ENCODE results near the gene COX19. TPM values are rescaled to one million over a fixed set of nuclear protein-coding genes. Genes with fewer than 3 reads are reported as not detected.

Gene COX19
- total and polyA plus RNA-seq, 2 of the 13 experiments (the other 11 are each of a cell fraction or from before 2014, with no cell fraction given), result 11.5 to 21.7 TPM

DNA sequence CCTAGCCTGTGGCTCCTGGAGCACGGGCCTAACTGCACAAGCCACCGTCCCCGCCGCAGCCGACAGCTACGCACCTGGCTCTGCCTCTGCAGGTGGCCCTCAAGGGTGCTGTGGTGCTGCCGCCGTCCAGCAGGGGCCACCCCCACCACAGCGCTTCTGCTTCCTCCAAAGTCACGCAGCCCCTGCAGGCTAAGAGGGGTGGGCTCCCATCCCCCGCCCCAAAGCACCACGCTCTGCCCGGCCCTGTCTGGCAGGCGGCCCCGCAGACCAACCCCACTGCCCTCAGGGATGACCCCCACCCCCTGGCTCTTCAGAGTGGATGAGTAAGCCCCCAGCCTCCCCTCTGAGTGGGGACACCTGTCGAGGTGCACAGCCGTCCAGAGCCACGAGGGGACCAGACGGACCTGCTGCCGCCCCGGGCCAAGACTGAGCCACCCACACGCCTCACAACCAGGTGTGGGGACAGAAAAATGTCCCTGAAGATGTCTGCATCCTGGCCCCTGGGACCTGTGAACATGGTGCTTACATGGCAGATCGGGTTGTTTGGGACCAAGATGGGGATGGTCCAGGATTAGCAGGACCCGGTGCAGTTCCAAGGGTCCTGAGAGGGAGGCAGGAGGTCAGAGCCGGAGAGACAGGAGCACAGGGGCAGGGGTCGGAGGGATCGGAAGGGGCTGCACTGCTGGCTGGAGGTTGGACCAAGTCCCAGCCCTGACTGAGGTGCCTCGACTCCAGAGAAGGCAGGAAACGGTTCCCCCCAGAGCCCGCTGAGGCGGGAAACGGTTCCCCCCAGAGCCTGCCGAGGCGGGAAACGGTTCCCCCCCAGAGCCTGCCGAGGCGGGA is 11.9 kb downstream of the COX19 start (continued):
- TF ChIP-seq, protein P1, sequence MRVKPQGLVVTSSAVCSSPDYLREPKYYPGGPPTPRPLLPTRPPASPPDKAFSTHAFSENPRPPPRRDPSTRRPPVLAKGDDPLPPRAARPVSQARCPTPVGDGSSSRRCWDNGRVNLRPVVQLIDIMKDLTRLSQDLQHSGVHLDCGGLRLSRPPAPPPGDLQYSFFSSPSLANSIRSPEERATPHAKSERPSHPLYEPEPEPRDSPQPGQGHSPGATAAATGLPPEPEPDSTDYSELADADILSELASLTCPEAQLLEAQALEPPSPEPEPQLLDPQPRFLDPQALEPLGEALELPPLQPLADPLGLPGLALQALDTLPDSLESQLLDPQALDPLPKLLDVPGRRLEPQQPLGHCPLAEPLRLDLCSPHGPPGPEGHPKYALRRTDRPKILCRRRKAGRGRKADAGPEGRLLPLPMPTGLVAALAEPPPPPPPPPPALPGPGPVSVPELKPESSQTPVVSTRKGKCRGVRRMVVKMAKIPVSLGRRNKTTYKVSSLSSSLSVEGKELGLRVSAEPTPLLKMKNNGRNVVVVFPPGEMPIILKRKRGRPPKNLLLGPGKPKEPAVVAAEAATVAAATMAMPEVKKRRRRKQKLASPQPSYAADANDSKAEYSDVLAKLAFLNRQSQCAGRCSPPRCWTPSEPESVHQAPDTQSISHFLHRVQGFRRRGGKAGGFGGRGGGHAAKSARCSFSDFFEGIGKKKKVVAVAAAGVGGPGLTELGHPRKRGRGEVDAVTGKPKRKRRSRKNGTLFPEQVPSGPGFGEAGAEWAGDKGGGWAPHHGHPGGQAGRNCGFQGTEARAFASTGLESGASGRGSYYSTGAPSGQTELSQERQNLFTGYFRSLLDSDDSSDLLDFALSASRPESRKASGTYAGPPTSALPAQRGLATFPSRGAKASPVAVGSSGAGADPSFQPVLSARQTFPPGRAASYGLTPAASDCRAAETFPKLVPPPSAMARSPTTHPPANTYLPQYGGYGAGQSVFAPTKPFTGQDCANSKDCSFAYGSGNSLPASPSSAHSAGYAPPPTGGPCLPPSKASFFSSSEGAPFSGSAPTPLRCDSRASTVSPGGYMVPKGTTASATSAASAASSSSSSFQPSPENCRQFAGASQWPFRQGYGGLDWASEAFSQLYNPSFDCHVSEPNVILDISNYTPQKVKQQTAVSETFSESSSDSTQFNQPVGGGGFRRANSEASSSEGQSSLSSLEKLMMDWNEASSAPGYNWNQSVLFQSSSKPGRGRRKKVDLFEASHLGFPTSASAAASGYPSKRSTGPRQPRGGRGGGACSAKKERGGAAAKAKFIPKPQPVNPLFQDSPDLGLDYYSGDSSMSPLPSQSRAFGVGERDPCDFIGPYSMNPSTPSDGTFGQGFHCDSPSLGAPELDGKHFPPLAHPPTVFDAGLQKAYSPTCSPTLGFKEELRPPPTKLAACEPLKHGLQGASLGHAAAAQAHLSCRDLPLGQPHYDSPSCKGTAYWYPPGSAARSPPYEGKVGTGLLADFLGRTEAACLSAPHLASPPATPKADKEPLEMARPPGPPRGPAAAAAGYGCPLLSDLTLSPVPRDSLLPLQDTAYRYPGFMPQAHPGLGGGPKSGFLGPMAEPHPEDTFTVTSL (CRISPR knock-in tag; IDR thresholded peaks at IDR 0.05; ENCODE audit: borderline replicate concordance), result no peak
- TF ChIP-seq, protein P2, sequence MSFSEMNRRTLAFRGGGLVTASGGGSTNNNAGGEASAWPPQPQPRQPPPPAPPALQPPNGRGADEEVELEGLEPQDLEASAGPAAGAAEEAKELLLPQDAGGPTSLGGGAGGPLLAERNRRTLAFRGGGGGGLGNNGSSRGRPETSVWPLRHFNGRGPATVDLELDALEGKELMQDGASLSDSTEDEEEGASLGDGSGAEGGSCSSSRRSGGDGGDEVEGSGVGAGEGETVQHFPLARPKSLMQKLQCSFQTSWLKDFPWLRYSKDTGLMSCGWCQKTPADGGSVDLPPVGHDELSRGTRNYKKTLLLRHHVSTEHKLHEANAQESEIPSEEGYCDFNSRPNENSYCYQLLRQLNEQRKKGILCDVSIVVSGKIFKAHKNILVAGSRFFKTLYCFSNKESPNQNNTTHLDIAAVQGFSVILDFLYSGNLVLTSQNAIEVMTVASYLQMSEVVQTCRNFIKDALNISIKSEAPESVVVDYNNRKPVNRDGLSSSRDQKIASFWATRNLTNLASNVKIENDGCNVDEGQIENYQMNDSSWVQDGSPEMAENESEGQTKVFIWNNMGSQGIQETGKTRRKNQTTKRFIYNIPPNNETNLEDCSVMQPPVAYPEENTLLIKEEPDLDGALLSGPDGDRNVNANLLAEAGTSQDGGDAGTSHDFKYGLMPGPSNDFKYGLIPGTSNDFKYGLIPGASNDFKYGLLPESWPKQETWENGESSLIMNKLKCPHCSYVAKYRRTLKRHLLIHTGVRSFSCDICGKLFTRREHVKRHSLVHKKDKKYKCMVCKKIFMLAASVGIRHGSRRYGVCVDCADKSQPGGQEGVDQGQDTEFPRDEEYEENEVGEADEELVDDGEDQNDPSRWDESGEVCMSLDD (CRISPR knock-in tag; IDR thresholded peaks at IDR 0.05; ENCODE audit: borderline replicate concordance), result no peak
- no peak for TF ChIP-seq PAX8 (CRISPR knock-in tag; IDR thresholded peaks at IDR 0.05; ENCODE audit: borderline replicate concordance)
- TF ChIP-seq, protein P3, sequence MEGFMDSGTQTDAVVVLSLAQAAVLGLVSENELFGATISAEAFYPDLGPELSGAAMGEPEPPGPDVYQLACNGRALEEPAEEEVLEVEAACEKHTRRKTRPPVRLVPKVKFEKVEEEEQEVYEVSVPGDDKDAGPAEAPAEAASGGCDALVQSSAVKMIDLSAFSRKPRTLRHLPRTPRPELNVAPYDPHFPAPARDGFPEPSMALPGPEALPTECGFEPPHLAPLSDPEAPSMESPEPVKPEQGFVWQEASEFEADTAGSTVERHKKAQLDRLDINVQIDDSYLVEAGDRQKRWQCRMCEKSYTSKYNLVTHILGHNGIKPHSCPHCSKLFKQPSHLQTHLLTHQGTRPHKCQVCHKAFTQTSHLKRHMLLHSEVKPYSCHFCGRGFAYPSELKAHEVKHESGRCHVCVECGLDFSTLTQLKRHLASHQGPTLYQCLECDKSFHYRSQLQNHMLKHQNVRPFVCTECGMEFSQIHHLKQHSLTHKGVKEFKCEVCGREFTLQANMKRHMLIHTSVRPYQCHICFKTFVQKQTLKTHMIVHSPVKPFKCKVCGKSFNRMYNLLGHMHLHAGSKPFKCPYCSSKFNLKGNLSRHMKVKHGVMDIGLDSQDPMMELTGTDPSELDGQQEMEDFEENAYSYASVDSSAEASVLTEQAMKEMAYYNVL (CRISPR knock-in tag; IDR thresholded peaks at IDR 0.05; ENCODE audit: borderline replicate concordance), result 0 out of 2 replicates have a peak, but pooled peaks have one; percentile 35
- no peak for TF ChIP-seq ZSCAN29 (CRISPR knock-in tag; conservative IDR thresholded peaks at IDR 0.05)
- no peak for TF ChIP-seq TBX3 (IDR thresholded peaks at IDR 0.05; ENCODE audit: borderline replicate concordance)
- no peak for TF ChIP-seq CREM (IDR thresholded peaks at IDR 0.05)
- TF ChIP-seq CREM (CRISPR knock-in tag; IDR thresholded peaks at IDR 0.05), result no peak
- 0 out of 2 replicates have a peak, but pooled peaks have one; percentile 75 for TF ChIP-seq ZFP90 (CRISPR knock-in tag; IDR thresholded peaks at IDR 0.05; ENCODE audit: borderline replicate concordance)
- TF ChIP-seq SSRP1 (CRISPR knock-in tag; IDR thresholded peaks at IDR 0.05), result peak; percentile 79; the same call in 1 of the 2 replicates
- TF ChIP-seq ZNF543 (CRISPR knock-in tag; IDR thresholded peaks at IDR 0.05), result no peak
- no peak for TF ChIP-seq CCAR2 (optimal IDR thresholded peaks at IDR 0.05; ENCODE audit: low read depth, low read length)
- TF ChIP-seq, protein P4, sequence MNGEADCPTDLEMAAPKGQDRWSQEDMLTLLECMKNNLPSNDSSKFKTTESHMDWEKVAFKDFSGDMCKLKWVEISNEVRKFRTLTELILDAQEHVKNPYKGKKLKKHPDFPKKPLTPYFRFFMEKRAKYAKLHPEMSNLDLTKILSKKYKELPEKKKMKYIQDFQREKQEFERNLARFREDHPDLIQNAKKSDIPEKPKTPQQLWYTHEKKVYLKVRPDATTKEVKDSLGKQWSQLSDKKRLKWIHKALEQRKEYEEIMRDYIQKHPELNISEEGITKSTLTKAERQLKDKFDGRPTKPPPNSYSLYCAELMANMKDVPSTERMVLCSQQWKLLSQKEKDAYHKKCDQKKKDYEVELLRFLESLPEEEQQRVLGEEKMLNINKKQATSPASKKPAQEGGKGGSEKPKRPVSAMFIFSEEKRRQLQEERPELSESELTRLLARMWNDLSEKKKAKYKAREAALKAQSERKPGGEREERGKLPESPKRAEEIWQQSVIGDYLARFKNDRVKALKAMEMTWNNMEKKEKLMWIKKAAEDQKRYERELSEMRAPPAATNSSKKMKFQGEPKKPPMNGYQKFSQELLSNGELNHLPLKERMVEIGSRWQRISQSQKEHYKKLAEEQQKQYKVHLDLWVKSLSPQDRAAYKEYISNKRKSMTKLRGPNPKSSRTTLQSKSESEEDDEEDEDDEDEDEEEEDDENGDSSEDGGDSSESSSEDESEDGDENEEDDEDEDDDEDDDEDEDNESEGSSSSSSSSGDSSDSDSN (CRISPR knock-in tag; IDR thresholded peaks at IDR 0.05), result peak; percentile 62
- TF ChIP-seq ZNF883 (CRISPR knock-in tag; IDR thresholded peaks at IDR 0.05; ENCODE audit: not compliant biosample characterization), result no peak
